Measurements from ENCODE around the gene ITFG1.

The ITFG1 gene

GRCh38 chr16:47460711-47461597 is at the start of gene ITFG1, which contains the start of gene PHKB:
TSS of gene ITFG1 (minus strand) at chr16:47461063. CDS start at chr16:47461045, 18 bp downstream.
TSS of gene PHKB (plus strand) at chr16:47461331. CDS start at chr16:47461351, 20 bp downstream.
- H3K4me3 Mint-ChIP-seq, result peak within 1 kb of the TSS; percentile 97
- peaks cover 28% of the 10 kb centered on the region for H3K36me3 Mint-ChIP-seq
- peaks cover 51% of the 10 kb centered on the region for H3K4me1 Mint-ChIP-seq
- peak within 1 kb of the TSS; percentile 98 for H3K27ac Mint-ChIP-seq
- CTCF ChIA-PET, result interaction anchor here (1.2 to 1.7 kb wide), 3 partner anchors 317 to 423 kb away, joined by 3 to 7 read pairs (median 4); partner anchors contain the start of gene NETO2
- H3K9me3 Mint-ChIP-seq, result no peaks in the 10 kb centered on the region
- H3K27me3 Mint-ChIP-seq, result no peaks in the 10 kb centered on the region
- DNase-seq, result peak; percentile 97

GRCh38 chr16:47507701-47508100 is 46.8 kb upstream of the ITFG1 start:
- H3K27ac Mint-ChIP-seq, result no peak overlapping the region
- no peaks in the 10 kb centered on the region for H3K4me1 Mint-ChIP-seq
- DNase-seq, result no peak
- H3K9me3 Mint-ChIP-seq, result no peaks in the 10 kb centered on the region
- CTCF ChIA-PET, result no interaction called here
- no peak overlapping the region for H3K4me3 Mint-ChIP-seq
- H3K36me3 Mint-ChIP-seq, result peaks cover 44% of the 10 kb centered on the region
- no peaks in the 10 kb centered on the region for H3K27me3 Mint-ChIP-seq

- Mint-ChIP-seq H3K4me1 (no peaks in the 10 kb centered on the region), H3K9me3 (no peaks in the 10 kb centered on the region), H3K27me3 (no peaks in the 10 kb centered on the region), H3K27ac (no peak overlapping the region), H3K4me3 (no peak overlapping the region), H3K36me3 (peaks cover 39% of the 10 kb centered on the region)
- CTCF ChIA-PET, result interaction anchor here (1.1 kb wide), 1 partner anchor 61 kb away, joined by 3 read pairs; no protein-coding TSS in a partner anchor
- DNase-seq, result no peak
Measured at GRCh38 chr16:47506800-47507199, 45.9 kb upstream of the ITFG1 start.

GRCh38 chr16:47504599-47504998 is 43.7 kb upstream of the ITFG1 start:
- peaks cover 44% of the 10 kb centered on the region for H3K36me3 Mint-ChIP-seq
- CTCF ChIA-PET, result no interaction called here
- H3K4me1 Mint-ChIP-seq, result no peaks in the 10 kb centered on the region
- H3K4me3 Mint-ChIP-seq, result no peak overlapping the region
- no peak for DNase-seq
- no peaks in the 10 kb centered on the region for H3K9me3 Mint-ChIP-seq
- H3K27me3 Mint-ChIP-seq, result no peaks in the 10 kb centered on the region
- H3K27ac Mint-ChIP-seq, result no peak overlapping the region

GRCh38 chr16:47503936-47504335 is 43.1 kb upstream of the ITFG1 start:
- no peak for DNase-seq
- Mint-ChIP-seq H3K27ac (no peak overlapping the region), H3K4me1 (no peaks in the 10 kb centered on the region), H3K9me3 (no peaks in the 10 kb centered on the region), H3K27me3 (no peaks in the 10 kb centered on the region), H3K4me3 (no peak overlapping the region), H3K36me3 (peaks cover 47% of the 10 kb centered on the region)
- CTCF ChIA-PET, result interaction anchor here (1.5 kb wide), 1 partner anchor 363 kb away, joined by 3 read pairs; no protein-coding TSS in a partner anchor

GRCh38 chr16:47499700-47500264 is 38.9 kb upstream of the ITFG1 start:
- Mint-ChIP-seq H3K36me3 (peaks cover 41% of the 10 kb centered on the region), H3K4me1 (no peaks in the 10 kb centered on the region), H3K9me3 (no peaks in the 10 kb centered on the region), H3K27ac (no peak overlapping the region), H3K27me3 (no peaks in the 10 kb centered on the region), H3K4me3 (no peak overlapping the region)
- CTCF ChIA-PET, result no interaction called here
- no peak for DNase-seq

GRCh38 chr16:47499080-47499699 is 38.3 kb upstream of the ITFG1 start:
- H3K36me3 Mint-ChIP-seq, result peaks cover 35% of the 10 kb centered on the region
- DNase-seq, result no peak
- no peak overlapping the region for H3K4me3 Mint-ChIP-seq
- H3K9me3 Mint-ChIP-seq, result no peaks in the 10 kb centered on the region
- CTCF ChIA-PET, result no interaction called here
- peaks cover 3% of the 10 kb centered on the region for H3K4me1 Mint-ChIP-seq
- no peaks in the 10 kb centered on the region for H3K27me3 Mint-ChIP-seq
- no peak overlapping the region for H3K27ac Mint-ChIP-seq

- Mint-ChIP-seq H3K36me3 (peaks cover 29% of the 10 kb centered on the region), H3K4me1 (peaks cover 22% of the 10 kb centered on the region), H3K4me3 (no peak overlapping the region), H3K27me3 (no peaks in the 10 kb centered on the region), H3K9me3 (peaks cover 15% of the 10 kb centered on the region), H3K27ac (peak overlapping the region; percentile 75)
- no peak for DNase-seq
- CTCF ChIA-PET, result no interaction called here
Measured at GRCh38 chr16:47493381-47494337, 32.8 kb upstream of the ITFG1 start.

GRCh38 chr16:47492428-47493377 is 31.8 kb upstream of the ITFG1 start:
- CTCF ChIA-PET, result no interaction called here
- H3K9me3 Mint-ChIP-seq, result peaks cover 15% of the 10 kb centered on the region
- no peaks in the 10 kb centered on the region for H3K27me3 Mint-ChIP-seq
- no peak overlapping the region for H3K4me3 Mint-ChIP-seq
- H3K4me1 Mint-ChIP-seq, result peaks cover 22% of the 10 kb centered on the region
- DNase-seq, result no peak
- peak overlapping the region; percentile 70 for H3K27ac Mint-ChIP-seq
- H3K36me3 Mint-ChIP-seq, result peaks cover 27% of the 10 kb centered on the region

GRCh38 chr16:47492036-47492427 is 31.2 kb upstream of the ITFG1 start:
- Mint-ChIP-seq H3K4me1 (peaks cover 22% of the 10 kb centered on the region), H3K27ac (no peak overlapping the region), H3K36me3 (peaks cover 26% of the 10 kb centered on the region), H3K4me3 (no peak overlapping the region), H3K27me3 (no peaks in the 10 kb centered on the region), H3K9me3 (peaks cover 15% of the 10 kb centered on the region)
- CTCF ChIA-PET, result no interaction called here
- DNase-seq, result no peak

- peaks cover 22% of the 10 kb centered on the region for H3K4me1 Mint-ChIP-seq
Measured at GRCh38 chr16:47490471-47490870, 29.6 kb upstream of the ITFG1 start.

GRCh38 chr16:47488051-47488450 is 27.2 kb upstream of the ITFG1 start:
- CTCF ChIA-PET, result no interaction called here
- no peak overlapping the region for H3K27ac Mint-ChIP-seq

More at GRCh38 chr16:47490471-47490870, 29.6 kb upstream of the ITFG1 start:
- Mint-ChIP-seq H3K27me3 (no peaks in the 10 kb centered on the region), H3K36me3 (peaks cover 30% of the 10 kb centered on the region), H3K9me3 (peaks cover 15% of the 10 kb centered on the region), H3K4me3 (no peak overlapping the region), H3K27ac (no peak overlapping the region)
- DNase-seq, result no peak
- CTCF ChIA-PET, result no interaction called here

GRCh38 chr16:47486856-47487255 is 26.0 kb upstream of the ITFG1 start:
- Mint-ChIP-seq H3K9me3 (peaks cover 15% of the 10 kb centered on the region), H3K36me3 (peaks cover 25% of the 10 kb centered on the region), H3K4me1 (peaks cover 3% of the 10 kb centered on the region), H3K4me3 (no peak overlapping the region), H3K27ac (no peak overlapping the region), H3K27me3 (no peaks in the 10 kb centered on the region)
- CTCF ChIA-PET, result interaction anchor here (0.6 kb wide), 1 partner anchor 83 kb away, joined by 3 read pairs; no protein-coding TSS in a partner anchor
- no peak for DNase-seq

More at GRCh38 chr16:47488051-47488450, 27.2 kb upstream of the ITFG1 start:
- Mint-ChIP-seq H3K4me3 (no peak overlapping the region), H3K9me3 (peaks cover 15% of the 10 kb centered on the region), H3K4me1 (peaks cover 13% of the 10 kb centered on the region), H3K27me3 (no peaks in the 10 kb centered on the region), H3K36me3 (peaks cover 30% of the 10 kb centered on the region)
- no peak for DNase-seq
